Ishikawa (cell line): ENCODE results near the gene MED12L.

Experiments
- CEBPB ChIP-seq: IDR thresholded peaks from 2 replicates; pipeline ENCODE4 v1.6.1; 2012
- CREB1 ChIP-seq: IDR thresholded peaks from 2 replicates; pipeline ENCODE4 v1.6.1; 2012; ENCODE audit warnings: low read depth
- EGR1 ChIP-seq: IDR thresholded peaks from 2 replicates; pipeline ENCODE4 v1.6.1; 2012
- EP300 ChIP-seq: IDR thresholded peaks from 2 replicates; pipeline ENCODE4 v1.6.1; 2012; ENCODE audit warnings: borderline replicate concordance
- FOXM1 ChIP-seq: IDR thresholded peaks from 2 replicates; pipeline ENCODE4 v1.6.1; 2012; ENCODE audit warnings: low read depth, borderline replicate concordance
- NFIC ChIP-seq: IDR thresholded peaks from 2 replicates; pipeline ENCODE4 v1.6.1; 2012
- RAD21 ChIP-seq: IDR thresholded peaks from 2 replicates; pipeline ENCODE4 v1.6.1; 2012; ENCODE audit warnings: low read depth
- TAF1 ChIP-seq: IDR thresholded peaks from 2 replicates; pipeline ENCODE4 v1.6.1; 2012; ENCODE audit warnings: low read depth, mild to moderate bottlenecking
- TCF12 ChIP-seq: IDR thresholded peaks from 2 replicates; pipeline ENCODE4 v1.6.1; 2012; ENCODE audit warnings: low read depth
- TEAD4 ChIP-seq: IDR thresholded peaks from 2 replicates; pipeline ENCODE4 v1.6.1; 2012
- YY1 ChIP-seq: IDR thresholded peaks from 2 replicates; pipeline ENCODE4 v1.6.1; 2012; ENCODE audit warnings: low read depth
- ZBTB7A ChIP-seq: IDR thresholded peaks from 2 replicates; pipeline ENCODE4 v1.6.1; 2012; ENCODE audit warnings: low read depth
- TF ChIP-seq, protein P1 (sequence below): IDR thresholded peaks from 2 replicates; pipeline ENCODE4 v1.6.1; 2012
- TF ChIP-seq, protein P2 (sequence below): IDR thresholded peaks from 2 replicates; pipeline ENCODE4 v1.6.1; 2012; ENCODE audit warnings: low read depth, mild to moderate bottlenecking
- TF ChIP-seq, protein P3 (sequence below): IDR thresholded peaks from 2 replicates; pipeline ENCODE4 v1.6.1; 2012

MED12L gene

DNA sequence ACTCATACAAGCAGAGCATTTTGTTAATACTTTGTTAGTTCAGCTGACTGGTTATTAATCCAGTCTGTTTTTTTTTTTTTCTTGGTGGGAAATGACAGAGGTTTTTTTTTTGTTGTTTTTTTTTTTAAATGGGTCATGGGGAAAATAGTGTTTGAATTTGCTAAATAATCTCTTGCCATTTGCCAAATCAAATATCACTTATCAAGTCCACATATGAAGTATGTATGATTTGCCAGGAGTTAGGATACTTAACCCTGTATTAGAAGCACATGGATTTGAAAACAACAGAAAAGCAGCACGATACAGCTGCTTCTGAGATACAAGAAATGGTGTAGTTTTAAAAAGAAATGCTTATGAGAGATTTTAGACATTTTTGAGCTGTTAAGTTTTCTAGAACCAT lies 171.3 kb downstream of the MED12L start:
- TF ChIP-seq YY1 (no peak), NFIC (no peak), TCF12 (no peak), ZBTB7A (no peak), RAD21 (no peak), EP300 (no peak), EGR1 (no peak), FOXM1 (no peak)
- TF ChIP-seq, protein P1, sequence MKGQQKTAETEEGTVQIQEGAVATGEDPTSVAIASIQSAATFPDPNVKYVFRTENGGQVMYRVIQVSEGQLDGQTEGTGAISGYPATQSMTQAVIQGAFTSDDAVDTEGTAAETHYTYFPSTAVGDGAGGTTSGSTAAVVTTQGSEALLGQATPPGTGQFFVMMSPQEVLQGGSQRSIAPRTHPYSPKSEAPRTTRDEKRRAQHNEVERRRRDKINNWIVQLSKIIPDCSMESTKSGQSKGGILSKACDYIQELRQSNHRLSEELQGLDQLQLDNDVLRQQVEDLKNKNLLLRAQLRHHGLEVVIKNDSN = no peak

DNA sequence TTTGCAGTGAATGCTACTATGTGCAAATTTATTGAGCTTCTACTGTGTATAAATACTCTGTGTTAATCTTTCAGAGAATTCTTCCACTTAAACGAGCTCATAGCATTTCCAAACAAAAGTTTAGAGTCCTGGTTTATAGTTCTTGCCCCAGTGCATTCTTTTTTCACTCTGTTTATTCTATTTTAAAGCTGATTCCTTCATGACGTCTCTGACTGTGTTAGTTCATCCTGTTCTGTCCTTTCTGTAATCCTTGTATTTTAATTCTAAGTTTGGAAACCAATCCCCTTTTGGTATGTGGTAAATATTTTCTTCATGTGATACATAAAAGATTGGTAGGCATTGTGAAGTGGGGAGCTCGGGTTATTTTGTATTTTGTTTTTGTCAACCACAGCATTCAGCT lies 174.2 kb downstream of the MED12L start:
- TF ChIP-seq ZBTB7A (no peak), EP300 (no peak), NFIC (no peak), CREB1 (no peak), TEAD4 (no peak), YY1 (no peak), FOXM1 (no peak), RAD21 (no peak), TCF12 (no peak), EGR1 (no peak), CEBPB (no peak), TAF1 (no peak)
- TF ChIP-seq, protein P1 = no peak
- TF ChIP-seq, protein P2, sequence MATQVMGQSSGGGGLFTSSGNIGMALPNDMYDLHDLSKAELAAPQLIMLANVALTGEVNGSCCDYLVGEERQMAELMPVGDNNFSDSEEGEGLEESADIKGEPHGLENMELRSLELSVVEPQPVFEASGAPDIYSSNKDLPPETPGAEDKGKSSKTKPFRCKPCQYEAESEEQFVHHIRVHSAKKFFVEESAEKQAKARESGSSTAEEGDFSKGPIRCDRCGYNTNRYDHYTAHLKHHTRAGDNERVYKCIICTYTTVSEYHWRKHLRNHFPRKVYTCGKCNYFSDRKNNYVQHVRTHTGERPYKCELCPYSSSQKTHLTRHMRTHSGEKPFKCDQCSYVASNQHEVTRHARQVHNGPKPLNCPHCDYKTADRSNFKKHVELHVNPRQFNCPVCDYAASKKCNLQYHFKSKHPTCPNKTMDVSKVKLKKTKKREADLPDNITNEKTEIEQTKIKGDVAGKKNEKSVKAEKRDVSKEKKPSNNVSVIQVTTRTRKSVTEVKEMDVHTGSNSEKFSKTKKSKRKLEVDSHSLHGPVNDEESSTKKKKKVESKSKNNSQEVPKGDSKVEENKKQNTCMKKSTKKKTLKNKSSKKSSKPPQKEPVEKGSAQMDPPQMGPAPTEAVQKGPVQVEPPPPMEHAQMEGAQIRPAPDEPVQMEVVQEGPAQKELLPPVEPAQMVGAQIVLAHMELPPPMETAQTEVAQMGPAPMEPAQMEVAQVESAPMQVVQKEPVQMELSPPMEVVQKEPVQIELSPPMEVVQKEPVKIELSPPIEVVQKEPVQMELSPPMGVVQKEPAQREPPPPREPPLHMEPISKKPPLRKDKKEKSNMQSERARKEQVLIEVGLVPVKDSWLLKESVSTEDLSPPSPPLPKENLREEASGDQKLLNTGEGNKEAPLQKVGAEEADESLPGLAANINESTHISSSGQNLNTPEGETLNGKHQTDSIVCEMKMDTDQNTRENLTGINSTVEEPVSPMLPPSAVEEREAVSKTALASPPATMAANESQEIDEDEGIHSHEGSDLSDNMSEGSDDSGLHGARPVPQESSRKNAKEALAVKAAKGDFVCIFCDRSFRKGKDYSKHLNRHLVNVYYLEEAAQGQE = no peak
- TF ChIP-seq, protein P3, sequence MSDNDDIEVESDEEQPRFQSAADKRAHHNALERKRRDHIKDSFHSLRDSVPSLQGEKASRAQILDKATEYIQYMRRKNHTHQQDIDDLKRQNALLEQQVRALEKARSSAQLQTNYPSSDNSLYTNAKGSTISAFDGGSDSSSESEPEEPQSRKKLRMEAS = no peak

DNA sequence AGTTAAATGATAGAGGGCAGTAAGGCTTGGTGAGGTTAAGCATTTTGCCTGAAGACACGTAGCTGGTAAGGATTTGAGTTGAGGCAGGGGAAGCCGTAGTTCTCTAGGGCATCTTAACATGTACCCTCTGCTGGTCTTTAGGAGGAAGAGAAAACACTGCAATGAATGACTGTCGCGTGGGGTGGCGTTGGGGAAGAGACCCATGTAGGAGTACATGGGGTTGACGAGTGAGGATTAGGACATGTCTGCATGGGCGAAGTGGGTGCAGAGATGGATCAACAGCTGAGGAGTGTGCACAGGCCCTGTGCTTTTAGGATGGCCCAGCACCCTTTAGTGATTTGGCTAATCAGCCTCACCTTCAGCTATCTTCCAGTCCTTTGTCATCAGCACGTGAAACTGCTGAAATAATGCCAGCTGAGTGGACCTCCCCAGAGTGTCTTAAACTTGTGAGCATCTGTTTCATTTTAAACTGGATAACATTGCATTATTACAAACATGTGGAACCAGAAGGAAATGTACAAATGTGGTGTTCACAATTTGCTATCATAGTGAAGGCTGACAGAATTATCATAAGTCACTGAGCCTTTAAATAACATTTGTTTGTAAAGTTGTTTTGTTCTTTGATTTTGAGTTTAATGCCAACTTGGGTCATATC lies 177.5 kb downstream of the MED12L start:
- TF ChIP-seq, protein P2 = no peak
- TF ChIP-seq, protein P3 = no peak
- TF ChIP-seq EGR1 (no peak), CEBPB (no peak), RAD21 (no peak)

DNA sequence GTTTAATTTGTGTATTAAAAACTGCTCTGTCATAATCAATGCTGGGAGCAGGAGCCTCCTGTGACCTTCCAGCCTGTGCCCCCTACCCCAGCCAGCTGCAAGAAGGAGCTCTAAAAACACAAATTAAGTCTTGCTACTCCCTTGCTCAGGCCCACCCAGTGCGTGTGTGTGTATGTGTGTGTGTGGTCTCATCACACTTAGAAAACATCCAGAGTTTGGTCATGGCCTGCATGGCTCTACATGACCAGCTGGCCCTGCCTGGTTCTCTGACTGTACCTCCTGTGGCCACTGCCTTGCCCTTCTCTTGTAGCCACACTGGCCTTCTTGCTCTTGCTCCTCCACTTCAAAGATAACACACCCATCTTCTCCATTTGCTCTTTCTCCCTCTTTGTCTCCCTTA lies 179.1 kb downstream of the MED12L start:
- TF ChIP-seq, protein P1 = no peak
- TF ChIP-seq TCF12 = no peak
- TF ChIP-seq CREB1 = no peak
- no peak for TF ChIP-seq EGR1
- no peak for TF ChIP-seq EP300
- TF ChIP-seq CEBPB = no peak
- no peak for TF ChIP-seq NFIC
- no peak for TF ChIP-seq YY1
- TF ChIP-seq, protein P3 = no peak
- TF ChIP-seq FOXM1 = no peak
- TF ChIP-seq TAF1 = no peak
- no peak for TF ChIP-seq RAD21
- TF ChIP-seq TEAD4 = no peak

DNA sequence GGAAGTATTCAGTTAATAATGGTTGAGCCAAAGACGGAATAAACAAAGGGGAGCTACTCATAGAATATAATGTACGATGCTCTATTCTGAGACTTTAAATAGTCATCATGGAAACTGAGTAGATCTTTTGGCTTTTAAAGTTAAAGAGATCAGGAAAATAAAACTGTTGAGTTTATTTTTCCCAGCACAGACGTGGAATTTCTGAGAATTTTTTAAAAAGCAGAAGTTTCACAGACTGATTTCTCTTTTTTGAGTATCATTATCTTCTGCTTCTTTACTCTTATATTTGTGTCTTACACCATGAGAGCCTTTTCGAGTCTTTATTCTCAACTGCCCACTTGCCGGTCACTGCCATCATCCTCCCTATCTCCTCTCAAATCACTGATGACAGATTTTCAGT lies 179.7 kb downstream of the MED12L start:
- TF ChIP-seq, protein P2 = no peak
- TF ChIP-seq YY1 (no peak), NFIC (no peak), EGR1 (no peak), TEAD4 (no peak), EP300 (no peak), RAD21 (no peak), CREB1 (no peak)
- TF ChIP-seq, protein P1 = no peak
- TF ChIP-seq, protein P3 = no peak
